Activated CD8-positive, alpha-beta memory T cell treated with anti-CD3 and anti-CD28 coated beads for 24 hours (primary cell): ENCODE results near the gene TIMP2.

Source experiments
- DNase-seq: peaks from one replicate; pipeline ENCODE4 v3.0.0-alpha.2; 2020

TIMP2 gene

GRCh38 chr17:78804777-78805176 lies 120.4 kb downstream of the TIMP2 start:
- no peak for DNase-seq

DNA sequence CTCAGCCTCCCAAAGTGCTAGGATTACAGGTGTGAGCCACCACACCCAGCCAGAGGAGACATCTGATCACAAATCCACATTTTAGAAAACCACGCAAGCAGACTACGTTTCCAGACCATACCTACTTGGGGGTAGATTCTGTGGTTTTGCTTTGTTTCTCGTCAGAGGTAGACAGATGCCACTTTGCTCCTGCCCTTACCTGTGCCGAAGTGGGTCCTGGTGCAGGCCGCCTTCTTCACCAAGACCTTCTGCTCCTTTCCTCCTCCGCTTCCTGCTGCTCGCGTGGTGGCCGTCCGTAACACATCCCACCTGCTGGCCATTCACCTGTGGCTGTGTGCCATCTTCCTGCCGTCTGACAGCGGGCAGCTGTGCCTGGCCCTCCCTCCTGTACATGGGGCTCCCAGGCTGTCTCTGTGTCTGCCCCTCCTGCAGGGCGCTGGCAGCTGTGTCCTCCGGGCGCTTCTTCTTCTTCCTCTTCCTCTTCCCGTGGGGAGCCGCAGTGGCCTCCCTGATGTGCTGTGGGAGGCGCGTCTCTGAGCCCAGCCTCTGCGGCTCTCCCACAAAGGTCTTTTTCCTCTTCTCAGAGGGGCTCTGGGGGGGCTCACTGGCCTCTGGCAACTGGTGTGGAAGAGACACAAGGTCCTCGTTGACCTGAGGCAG lies 121.9 kb downstream of the TIMP2 start:
- no peak for DNase-seq
